ENCODE measurements around the gene DDX5.

DDX5 gene

DNA sequence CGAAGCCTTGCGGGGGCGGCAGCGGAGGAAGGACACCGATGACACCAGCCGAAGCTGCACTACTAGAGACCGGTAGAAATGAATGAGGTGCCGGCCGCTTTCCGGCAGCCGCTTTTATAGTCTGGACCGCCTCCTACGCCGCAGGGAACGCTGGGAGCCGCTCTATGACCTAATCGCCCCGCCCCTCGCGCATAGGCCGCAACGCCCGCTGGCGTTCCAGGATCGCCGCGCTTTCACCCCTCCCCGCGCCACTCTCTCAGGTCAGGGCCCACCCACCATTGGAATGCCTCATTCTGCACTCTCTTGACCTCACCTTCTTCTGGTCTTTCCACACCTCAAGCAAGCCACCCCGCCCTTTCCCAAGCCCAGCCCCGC is at the start of gene DDX5:
Gene DDX5 (minus strand): TSS at position 89 of the 375 bp plus-strand sequence. CDS start 170 bp downstream, outside the sequence.
- no peak for FAIRE-seq

DNA sequence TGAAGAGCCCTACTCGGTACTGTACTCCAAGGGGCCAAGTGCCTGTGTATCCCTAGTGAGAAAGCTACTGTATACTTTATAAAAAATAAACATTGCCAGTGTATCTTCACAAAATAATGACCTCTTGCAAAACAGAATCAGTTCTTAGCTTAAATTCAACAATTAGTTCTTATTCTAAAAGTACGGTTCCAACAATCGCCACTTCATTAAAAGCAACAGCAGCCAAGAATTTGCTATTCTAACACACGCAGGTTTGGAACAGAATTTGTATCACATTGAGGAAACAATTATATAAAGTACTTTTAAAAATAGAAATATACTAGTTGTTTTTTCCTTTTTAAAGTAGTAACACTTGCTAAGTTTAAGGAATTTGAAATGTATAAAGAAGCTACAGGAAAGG is 49.2 kb upstream of the DDX5 start:
- FAIRE-seq: no peak

DNA sequence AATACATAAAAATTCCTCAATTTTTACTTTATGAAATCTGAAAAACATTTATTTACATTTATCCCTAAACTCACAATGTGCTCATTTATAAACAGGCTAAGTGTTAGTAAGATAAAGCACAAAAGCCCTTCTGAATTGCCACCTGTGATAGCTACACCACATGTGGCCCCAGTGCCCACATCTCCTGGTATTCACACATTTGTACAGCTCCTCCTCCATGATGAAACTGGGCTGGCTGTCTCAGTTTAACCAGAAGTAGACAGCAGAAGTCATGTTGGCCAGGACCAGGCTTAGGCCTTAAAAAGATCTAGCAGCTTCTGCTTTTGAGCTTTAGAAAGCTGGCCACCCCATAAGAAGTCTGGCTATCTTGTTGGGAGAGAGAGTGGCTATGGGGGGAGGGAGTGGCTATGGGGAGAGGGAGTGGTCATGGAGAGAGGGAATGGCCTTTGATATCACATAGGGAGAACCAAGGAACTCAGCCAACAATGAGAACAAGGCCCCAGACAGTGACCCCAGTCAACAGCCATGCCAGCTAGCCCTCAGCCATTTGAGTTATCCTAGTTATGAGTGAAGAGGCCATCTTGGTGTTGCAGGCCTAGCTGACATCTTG is 48.0 kb upstream of the DDX5 start:
- no peak for FAIRE-seq

DNA sequence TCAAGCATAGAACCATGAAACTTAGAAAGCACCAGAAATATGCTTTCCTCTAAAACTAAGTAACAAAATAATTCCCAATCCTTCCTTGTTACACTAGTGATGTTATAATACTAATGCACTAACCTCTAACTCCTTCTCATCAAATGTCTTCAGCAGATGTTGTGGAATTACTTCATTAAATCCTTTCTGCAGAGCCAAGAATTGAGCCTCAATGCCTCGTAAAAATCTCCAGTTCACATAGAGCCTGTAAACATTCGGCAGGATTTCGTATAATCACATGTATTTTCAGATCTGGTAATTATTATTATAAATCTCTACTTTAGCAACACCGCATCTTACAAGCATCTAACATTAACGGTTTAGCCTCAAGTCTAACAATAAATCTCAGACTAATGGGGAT is 45.4 kb upstream of the DDX5 start:
- FAIRE-seq: no peak

DNA sequence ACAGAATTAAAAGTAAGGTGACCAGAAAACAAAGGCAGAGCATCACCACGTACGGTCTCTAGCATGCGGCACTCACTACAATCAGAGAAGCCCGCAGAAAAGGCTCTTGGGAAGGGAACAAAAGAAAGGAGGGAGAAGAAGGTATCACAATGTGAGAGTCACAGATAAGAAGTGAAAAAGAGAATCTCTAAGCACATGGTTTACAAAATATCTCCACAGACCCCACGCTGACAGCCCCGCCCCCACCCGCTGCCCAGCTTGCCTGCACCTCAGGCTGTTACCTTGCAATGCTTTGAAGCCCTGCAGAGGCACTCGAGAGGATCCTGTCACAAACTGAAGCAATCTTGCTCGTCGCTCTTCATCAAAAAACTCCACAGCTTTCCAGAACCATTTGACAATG is 41.2 kb upstream of the DDX5 start:
- FAIRE-seq: no peak

DNA sequence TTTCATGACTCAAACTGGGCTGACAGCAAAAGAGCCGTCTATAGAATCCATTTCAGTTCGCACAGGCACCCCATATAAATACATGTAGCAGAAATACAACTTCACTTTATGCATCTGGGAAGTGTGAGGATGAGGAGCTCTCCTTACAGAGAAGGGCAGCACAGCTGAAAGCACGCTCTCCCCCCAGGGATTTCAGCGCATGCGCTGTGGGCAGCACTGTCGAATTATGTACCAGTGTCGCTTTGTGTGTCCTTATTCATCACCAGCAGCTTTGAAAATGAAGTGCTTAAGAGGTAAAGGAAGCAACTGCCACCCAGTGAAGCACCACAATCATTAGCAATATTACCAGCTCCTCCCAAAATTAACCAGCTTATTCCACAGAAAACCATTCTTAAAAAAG is 40.6 kb upstream of the DDX5 start:
- no peak for FAIRE-seq

DNA sequence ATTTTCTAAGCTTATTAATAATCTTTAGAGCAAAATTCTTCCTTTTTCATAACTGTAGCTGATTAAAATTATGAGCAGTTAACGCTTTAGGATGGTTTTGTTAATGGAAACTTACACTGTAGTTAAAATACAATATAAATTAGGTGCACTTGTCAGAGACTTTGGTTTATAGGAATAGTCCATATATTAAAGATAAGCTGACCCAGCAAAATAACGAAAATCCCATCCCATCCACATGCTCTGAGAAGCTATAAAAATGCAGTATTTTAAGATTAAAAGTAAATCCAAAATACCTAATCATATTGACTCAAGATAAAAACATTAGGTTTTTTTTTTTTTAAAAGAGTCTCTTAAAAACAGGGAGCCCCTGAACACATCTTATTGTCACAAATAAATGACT is 38.7 kb upstream of the DDX5 start:
- FAIRE-seq: no peak

DNA sequence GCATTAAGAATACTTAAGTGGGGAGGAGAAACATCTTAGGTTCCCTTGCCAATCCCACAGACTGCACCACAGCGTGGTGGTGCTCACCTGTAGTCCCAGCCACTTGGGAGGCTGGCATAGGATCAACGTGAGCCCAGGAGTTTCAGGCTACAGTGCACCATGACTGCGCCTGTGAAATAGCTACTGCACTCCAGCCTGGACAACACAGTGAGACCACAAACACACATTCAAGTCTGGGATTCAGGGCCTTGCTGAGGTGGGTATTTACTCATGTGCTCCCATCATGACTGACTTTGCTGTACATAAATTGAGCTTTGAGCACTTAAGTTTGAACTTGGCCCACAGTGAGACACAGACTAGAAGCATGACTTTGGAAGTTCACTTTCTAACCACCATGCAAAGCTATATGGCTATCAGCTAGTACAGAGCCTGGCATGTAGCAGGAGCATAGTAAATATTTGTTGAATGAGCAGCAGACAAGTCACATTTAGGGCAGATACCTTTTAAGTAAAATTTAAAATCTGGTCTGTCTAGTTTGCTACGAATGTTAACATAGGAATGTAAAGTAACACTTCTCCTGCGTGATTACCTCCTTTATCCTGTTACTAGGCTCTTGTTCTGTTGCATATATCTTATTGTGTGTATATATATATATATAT is 34.2 kb upstream of the DDX5 start:
- FAIRE-seq: no peak

DNA sequence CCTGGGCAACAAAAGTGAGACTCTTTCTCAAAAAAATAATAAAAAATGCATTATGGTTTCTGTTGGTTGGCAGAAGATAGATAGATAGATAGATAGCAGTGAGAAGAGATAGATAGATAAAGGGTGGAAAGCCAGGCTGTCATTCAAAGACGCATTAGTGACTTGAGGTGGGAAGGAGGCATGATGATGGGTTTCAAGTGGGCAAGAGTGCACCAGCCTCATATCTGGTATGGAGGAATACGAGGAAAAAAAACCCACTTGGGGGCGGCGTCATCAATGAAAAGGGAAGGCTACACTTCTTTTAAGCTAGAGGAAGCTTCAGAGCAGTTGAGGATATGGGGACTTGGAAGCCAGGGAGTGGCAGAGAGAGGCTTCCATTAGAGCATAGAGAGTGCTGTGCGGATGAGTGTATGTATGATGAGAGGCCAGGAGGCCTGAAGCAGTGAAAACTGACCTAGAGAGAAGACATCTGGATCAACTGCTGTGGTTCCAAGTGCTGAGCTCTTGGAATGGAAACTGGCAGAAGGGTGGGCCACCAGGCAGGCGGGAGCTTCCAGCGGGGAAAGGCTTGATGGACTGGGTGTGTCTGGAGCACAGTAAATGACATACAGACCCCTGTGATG is 32.5 kb upstream of the DDX5 start:
- no peak for FAIRE-seq

DNA sequence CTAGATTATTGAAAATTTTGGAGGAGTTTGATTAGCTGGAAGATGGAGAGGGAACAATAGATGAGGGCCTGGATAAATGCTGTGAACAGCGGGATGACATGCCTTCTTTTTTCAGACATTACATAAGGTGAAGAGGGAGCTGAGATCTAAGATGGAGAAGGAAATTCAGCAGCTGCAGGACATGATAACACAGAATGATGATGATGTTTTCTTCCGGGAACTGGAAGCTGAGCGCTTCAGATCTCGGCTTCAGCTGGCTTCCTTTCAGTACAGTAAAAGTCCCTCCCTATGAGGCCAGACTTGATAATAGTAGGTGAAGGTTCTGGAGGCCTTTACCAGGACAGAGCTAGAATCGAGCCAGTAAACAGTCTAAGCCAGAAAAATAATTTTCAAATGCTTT is 31.4 kb upstream of the DDX5 start:
- FAIRE-seq: no peak

DNA sequence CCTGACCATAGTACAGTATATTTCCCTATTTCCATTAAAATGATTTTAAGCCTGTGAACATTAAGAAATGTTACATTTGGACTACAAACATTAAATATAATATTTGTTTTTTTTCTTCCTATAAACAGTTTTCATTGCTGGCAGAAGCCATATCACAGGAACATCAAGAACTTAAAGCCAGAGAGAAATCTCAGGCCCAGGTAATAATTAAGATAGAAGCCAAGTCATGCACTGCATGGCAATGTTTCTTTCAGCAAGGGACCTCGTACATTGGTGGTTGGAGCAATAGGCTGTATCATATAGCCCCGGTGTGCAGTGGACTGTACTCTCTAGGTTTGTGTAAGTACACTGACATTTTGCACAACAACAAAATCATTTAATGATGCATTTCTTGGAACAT is 30.8 kb upstream of the DDX5 start:
- FAIRE-seq: no peak

DNA sequence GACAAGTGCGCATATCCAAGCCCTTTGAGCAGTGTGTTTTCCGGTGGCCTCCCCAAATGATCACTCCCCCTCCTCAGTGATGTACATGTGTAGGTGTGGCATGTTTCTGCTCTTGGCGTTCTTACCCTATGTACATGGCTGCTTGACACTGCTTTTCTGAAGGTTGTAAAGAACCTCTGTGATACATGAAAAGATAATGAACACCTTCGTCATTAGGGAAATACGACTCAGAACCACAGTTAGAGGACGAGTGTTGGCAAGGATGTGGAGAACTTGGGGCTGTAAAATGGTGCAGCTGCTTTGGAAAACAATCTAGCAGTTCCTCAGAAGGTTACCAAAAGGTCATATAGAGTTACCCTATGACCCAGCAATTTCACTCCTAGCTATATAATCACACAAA is 29.3 kb upstream of the DDX5 start:
- no peak for FAIRE-seq

DNA sequence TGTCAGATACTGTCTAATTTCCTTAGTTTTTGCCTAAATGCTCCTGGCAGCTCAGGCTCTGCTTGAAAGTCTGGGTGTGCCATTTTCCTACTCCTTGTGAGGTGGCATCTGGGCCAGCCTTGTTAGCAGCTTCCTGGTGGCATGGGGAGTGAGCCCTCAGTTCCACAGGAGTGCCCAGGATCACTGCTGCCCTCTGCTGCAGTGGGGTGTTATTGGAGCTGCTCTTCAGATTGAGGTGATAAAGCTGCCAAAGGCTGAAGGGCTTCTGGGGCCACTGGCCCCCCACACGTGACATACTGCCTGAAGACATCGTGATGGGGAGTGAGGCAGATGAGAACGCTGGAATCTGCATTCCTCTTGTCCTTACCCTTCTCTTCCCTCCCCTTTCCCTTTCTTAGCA is 28.1 kb upstream of the DDX5 start:
- FAIRE-seq: no peak

DNA sequence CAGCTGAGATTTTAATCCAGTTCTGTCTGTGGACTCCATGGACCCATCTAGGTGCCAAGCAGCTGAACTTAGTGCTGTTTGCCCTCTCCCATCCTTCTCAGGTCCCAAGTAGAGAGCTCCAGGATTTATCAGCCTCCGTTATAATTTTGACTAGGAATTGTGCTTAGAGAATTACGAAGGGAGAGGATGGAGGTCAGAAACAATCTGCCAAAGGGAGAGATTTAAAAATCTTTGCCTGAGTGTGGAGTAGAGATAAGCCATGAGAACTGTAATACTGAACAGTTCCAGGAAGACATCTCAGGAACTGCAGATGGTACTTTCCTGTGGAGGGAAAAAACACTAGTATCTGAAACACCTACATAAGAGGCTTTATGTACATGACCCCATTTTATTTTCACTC is 27.7 kb upstream of the DDX5 start:
- FAIRE-seq: no peak

DNA sequence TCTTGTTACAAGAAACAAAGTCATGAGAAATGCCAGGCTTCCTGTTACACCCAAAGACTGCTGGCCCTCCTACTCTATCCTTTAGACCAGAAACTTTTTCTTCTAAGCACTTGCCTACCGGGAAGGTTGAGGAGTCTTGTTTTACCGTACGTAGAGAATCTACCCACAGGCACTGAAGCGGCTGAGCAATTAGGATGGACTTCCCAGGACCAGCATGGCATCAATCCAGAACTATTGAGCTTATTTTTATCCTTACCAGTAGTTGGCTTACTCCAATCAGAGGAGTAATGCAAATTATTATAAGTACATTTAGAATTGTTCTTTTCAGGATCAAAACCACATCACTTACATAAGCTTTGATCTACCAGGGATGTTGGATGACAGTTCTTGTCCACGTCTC is 26.3 kb upstream of the DDX5 start:
- FAIRE-seq: no peak

DNA sequence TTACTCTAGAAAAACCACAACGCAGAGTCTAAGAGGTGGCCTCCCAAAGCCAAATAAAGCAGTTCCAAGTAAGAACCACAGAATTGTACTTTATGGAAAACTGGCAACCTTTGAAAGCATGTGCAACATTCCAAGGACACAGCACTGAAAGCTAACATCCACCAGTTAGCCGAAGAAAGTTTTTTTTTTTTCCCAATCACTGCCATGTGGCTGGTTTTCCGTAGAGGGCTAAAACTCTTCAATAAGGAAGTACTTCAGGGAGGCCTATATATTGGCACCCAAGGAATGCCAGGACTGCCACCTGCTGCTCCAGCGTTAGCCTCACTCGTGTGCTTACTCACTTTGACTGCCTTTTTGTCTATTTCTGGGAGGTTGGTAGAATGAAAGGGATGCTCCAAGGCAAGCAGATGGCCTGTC is 25.9 kb upstream of the DDX5 start:
- FAIRE-seq: no peak

DNA sequence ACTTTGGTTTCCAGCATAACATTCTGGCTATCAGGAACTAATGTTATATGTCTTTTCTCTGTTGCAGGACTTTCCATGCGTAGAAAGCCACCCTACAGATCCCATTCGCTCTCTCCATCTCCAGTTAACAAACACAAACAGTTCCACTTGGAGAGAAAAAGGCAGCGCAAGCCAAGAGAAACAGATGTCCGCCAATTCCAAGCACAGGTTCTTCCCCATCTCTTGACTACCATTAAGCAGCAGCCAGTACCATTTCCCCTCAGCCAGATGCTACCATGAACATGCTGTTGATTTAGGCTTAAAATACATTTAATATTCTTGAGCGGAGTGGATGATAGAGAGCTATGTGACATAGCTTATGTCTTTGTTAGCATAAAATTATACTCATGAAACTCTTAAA is 23.1 kb upstream of the DDX5 start:
- FAIRE-seq: no peak

DNA sequence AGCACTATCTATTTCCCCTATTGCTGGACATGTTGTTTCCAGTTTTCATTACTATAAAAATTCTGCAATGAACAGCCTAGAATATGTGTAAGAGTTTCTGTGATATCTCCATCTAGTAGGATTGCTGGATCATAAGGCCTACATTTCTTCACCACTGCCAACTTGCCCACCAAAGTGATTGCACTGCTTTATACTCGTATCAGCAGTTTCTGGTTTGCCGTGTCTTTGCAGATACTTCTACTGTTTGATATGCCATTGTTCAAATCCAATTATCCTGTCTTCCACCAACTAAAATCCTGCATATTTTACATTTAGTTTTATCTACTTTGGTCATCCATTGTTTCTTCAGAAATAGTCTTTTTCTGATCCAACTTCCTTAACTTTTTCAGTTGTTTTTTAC is 21.8 kb upstream of the DDX5 start:
- FAIRE-seq: no peak

DNA sequence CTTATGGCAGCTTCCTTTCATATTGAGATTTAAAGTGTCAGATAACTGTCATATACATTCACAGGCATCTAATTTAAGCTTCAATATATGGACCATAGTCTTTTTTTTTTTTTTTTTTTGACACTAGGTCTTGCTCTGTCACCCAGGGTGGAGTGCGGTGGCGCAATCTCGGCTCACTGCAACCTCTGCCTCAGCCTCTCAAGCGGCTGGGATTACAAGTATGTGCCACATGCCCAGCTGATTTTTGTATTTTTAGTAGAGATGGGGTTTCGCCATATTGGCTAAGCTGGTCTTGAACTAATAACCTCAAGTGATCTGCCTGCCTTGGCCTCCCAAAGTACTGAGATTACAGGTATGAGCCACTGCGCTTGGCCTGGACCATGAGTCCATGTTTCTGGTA is 14.3 kb upstream of the DDX5 start:
- FAIRE-seq: no peak

DNA sequence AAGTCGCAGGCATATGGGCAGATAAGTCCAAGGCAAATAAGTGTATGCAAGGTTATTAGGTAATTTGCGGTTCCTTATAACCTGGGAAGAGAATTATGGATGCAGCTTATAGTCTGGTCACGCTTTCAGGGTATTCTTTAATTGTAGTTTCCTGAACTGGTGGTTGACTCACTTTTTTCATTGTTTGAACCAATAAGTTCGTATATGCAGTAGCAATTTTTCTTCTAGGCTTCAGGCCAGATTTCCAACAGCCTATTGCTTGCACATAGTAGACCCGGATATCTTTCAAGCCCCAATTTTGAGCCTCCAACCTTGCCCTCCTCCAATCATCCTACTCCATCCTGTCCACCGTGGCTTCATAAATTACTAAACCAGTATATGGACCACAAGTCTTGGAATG is 13.5 kb upstream of the DDX5 start:
- FAIRE-seq: no peak

DNA sequence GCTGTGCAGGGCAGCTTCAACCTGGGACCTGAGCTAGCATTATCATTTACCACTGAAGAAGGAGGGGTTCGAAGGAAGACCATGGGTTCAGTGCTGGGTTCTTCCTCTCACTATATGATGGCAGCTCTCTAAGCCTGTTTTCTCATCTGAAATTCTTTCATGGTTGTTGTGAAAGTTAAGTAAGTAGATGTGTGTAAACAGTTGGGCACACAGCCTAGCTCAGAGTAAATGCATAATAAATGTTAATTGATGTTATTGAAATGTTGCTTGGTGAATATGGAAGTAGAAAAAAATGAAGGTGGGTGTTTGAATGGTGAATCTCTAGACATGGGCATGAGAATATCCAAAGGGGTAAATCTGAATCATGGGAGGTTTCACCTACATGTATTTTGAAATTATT is 9.7 kb upstream of the DDX5 start:
- FAIRE-seq: no peak

DNA sequence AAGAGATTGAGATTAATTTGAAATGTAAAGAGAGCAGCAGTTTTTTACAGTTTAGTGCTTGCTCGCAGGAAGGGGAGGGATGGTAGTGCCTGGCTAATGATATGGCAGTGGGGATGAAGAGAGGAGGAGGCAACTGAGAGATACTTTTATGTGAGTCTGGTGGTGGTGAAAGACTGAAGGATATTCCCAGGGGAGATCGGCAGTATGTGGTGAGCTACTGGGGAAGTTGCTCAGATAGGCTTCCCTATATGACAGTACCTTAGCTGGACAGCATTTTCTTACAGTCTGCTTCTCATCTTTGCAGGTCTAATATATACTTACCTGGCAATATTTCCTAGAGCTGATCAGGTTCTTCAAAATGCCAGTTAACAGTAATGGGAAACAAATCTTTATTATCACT is 9.3 kb upstream of the DDX5 start:
- no peak for FAIRE-seq

DNA sequence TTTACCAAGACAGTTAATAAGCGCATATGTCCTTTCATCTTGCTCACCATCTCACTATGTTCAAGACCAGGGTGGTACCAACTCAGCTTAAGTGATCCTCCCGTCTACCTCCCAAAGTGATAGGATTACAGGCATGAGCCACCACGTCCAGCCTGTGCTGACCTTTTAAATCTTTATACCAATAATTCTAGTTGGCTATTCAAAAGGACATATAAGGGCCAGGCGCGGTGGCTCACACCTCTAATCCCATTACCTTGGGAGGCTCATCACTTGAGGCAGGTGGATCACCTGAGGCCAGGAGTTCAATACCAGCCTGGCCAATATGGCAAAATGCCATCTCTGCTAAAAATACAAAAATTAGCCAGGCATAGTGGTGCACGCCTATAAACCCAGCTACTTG is 3.1 kb upstream of the DDX5 start:
- FAIRE-seq: no peak

DNA sequence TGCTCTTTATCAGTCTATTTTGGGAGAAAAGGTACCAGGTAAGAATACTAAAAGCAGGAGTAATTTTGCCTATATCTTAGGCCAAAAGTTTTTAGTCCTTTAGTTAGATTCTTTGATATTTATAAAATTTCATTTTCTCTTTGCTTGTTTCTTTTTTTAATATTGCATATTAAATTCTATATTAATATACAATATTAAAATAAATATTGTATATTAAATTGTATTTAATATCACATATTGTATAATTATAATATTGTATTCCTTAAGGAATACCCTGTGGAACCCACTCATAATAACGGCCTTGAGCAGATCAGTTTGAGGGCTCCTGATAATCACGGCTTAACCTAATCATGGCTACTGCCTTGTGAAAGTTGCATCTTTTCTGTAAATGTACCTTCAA is 2.6 kb upstream of the DDX5 start:
- no peak for FAIRE-seq

DNA sequence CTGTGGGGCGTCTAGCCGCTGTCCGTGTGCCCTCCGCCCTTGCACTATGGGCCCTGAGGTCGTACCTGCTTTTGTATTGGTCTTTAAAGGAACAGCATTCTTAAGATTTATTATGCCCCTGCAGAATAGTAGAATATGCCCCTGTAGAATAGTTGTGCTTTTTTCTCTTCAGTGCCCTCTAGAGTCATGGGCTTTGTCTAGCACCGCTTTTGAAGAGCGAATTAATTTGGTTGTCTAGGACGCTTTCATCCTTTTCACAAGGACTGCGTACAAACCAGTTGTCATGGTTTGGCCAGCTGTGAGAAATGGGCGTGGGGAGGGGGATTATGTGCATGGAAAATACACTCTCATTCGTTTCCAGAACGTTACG is 1.3 kb upstream of the DDX5 start:
- FAIRE-seq: no peak
